ENCODE data around the gene MYO5C. TPM values are rescaled to one million over a fixed set of nuclear protein-coding genes. Genes with fewer than 3 reads are reported as not detected.

Gene MYO5C
- total and polyA plus RNA-seq, 2 of the 4 experiments (the other 2 are of a cell fraction), result under 0.01 to 0.03 TPM

GRCh38 chr15:52151353-52151752 lies 144.3 kb downstream of the MYO5C start:
- Histone ChIP-seq H2AFZ (replicated peaks; ENCODE audit: low read length, poor library complexity) (no peak overlapping the region), H4K8ac (ENCODE audit: low read depth in 2 of 2, low read length in 2 of 2) (no peak overlapping the region), H3K9me3 (ENCODE audit: control insufficient read depth, insufficient read depth, low read length) (no peaks in the 10 kb centered on the region), H4K20me1 (ENCODE audit: insufficient read depth, low read length) (no peaks in the 10 kb centered on the region), H2AK9ac (replicated peaks; ENCODE audit: low read depth, low read length, poor library complexity) (no peak overlapping the region), H3K9ac (ENCODE audit: low read depth, low read length) (no peak overlapping the region), H3K4me3 (ENCODE audit: insufficient read depth, low read depth, low read length) (no peak overlapping the region), H3K27ac (ENCODE audit: insufficient read depth, low read length) (no peak overlapping the region), H3K14ac (replicated peaks; ENCODE audit: low read depth, low read length) (no peak overlapping the region), H3K23ac (ENCODE audit: low read depth, low read length) (no peak overlapping the region), H2BK120ac (ENCODE audit: low read depth, low read length) (no peak overlapping the region), H3K18ac (ENCODE audit: low read depth, low read length) (no peak overlapping the region), H4K91ac (ENCODE audit: insufficient read depth, low read depth, low read length) (no peak overlapping the region), H3K4ac (ENCODE audit: low read depth, low read length) (no peak overlapping the region), H3K9me1 (ENCODE audit: insufficient read depth, low read length) (peaks cover 4% of the 10 kb centered on the region; the same call in 1 of the 2 replicates), H3K79me1 (ENCODE audit: low read depth in 1 of 2, low read length in 2 of 2) (peaks cover 5 to 6% of the 10 kb centered on the region in 2 experiments; a peak in 3 of 4 replicates), H2BK20ac (ENCODE audit: low read depth, low read length) (no peak overlapping the region), H3K36me3 (ENCODE audit: control insufficient read depth, insufficient read depth, low read length) (peaks cover 20% of the 10 kb centered on the region), H3K4me2 (ENCODE audit: low read depth, low read length) (no peak overlapping the region), H2BK5ac (ENCODE audit: low read depth, low read length, poor library complexity, severe bottlenecking) (no peak overlapping the region), H2AK5ac (ENCODE audit: low read depth, low read length) (no peak overlapping the region), H4K5ac (ENCODE audit: low read depth, low read length) (no peak overlapping the region), H3K4me1 (ENCODE audit: control insufficient read depth, insufficient read depth, low read length) (peaks cover 8% of the 10 kb centered on the region), H3K27me3 (ENCODE audit: control insufficient read depth, insufficient read depth, low read length) (no peaks in the 10 kb centered on the region), H3K56ac (ENCODE audit: extremely low read depth, insufficient read depth, low read length) (no peak overlapping the region), H2BK15ac (ENCODE audit: low read depth, low read length) (no peak overlapping the region)
- no peak for ATAC-seq (ENCODE audit: low read depth)
- CTCF ChIA-PET, result no interaction called here
- WGBS, 2 experiments (ENCODE audit: extremely low coverage in 2 of 2, insufficient read length in 1 of 2), result 100% methylated on average over 2 of the region's 4 CpGs; no CpG with 5 or more reads in 1 of the 2 experiments
- BruUV-seq (replicated peaks), result no TSS peak
- dilution Hi-C loops (cut with HindIII; ENCODE audit: low sequenced_read_pairs, unreplicated experiment), result no loop called here
- TF ChIP-seq CEBPB (IDR thresholded peaks at IDR 0.05; ENCODE audit: low read depth, low read length) (no peak), MAZ (IDR thresholded peaks at IDR 0.05; ENCODE audit: borderline replicate concordance, low read depth, low read length) (no peak), RFX5 (IDR thresholded peaks at IDR 0.05; ENCODE audit: low read depth, low read length) (no peak), CHD1 (IDR thresholded peaks at IDR 0.05; ENCODE audit: low read depth, low read length) (no peak), USF2 (IDR thresholded peaks at IDR 0.05; ENCODE audit: low read depth, low read length) (no peak), BHLHE40 (IDR thresholded peaks at IDR 0.05; ENCODE audit: low read depth, low read length) (no peak), POLR2A (IDR thresholded peaks at IDR 0.05; ENCODE audit: low read depth, low read length) (no peak), MAFK (IDR thresholded peaks at IDR 0.05; ENCODE audit: low read depth, low read length) (no peak), SMC3 (IDR thresholded peaks at IDR 0.05; ENCODE audit: low read depth, low read length) (no peak), MXI1 (IDR thresholded peaks at IDR 0.05; ENCODE audit: borderline replicate concordance, low read depth, low read length) (no peak), CTCF (conservative IDR thresholded peaks at IDR 0.05; ENCODE audit: low read depth, low read length) (no peak)
- intact Hi-C loops (cut with micrococcal nuclease), result no loop called here
- in situ Hi-C loops (cut with MboI; ENCODE audit: low sequenced_read_pairs), result no loop called here
- POLR2A ChIA-PET (ENCODE audit: unreplicated experiment), result no interaction called here
- DNase-seq, result no peak
